SU-DHL-6 (cell line): ENCODE measurements around the gene INO80C.

ENCODE experiments used
- H2AFZ ChIP-seq: fragments of 200-600 bp; sonication (generic); 2 replicates; pipeline ENCODE4 v1.6.1; 2014; ENCODE audit warnings: low read depth, mild to moderate bottlenecking, moderate library complexity, mixed read lengths, antibody characterized with exemption, low read length; ENCODE audit not compliant: severe bottlenecking
- H3F3A ChIP-seq: fragments of 200-600 bp; shearing (Covaris generic); 2 replicates; pipeline ENCODE4 v1.6.0; 2016; ENCODE audit warnings: antibody characterized with exemption, mild to moderate bottlenecking; ENCODE audit not compliant: insufficient read depth
- H3K27ac ChIP-seq: fragments of 200-600 bp; sonication (generic); 2 replicates; pipeline ENCODE4 v1.5.1; 2016; ENCODE audit warnings: low read depth, mild to moderate bottlenecking, low read length, moderate library complexity, mixed read lengths
- H3K27me3 ChIP-seq: fragments of 200-600 bp; sonication (generic), shearing (Covaris generic); 2 replicates; pipeline ENCODE4 v1.6.0; 2014; ENCODE audit warnings: mild to moderate bottlenecking, low read length
- H3K36me3 ChIP-seq: fragments of 200-600 bp; sonication (generic); 2 replicates; pipeline ENCODE4 v1.6.1; 2014; ENCODE audit warnings: mild to moderate bottlenecking, low read length, mixed read lengths
- H3K4me2 ChIP-seq: fragments of 300-600, 200-600 bp; shearing (Covaris generic), sonication (generic); 2 replicates; pipeline ENCODE4 v1.6.0; 2014; ENCODE audit warnings: low read length, low read depth, mild to moderate bottlenecking; ENCODE audit not compliant: poor library complexity, severe bottlenecking
- H3K4me3 ChIP-seq: fragments of 200-600 bp; sonication (generic); 2 replicates; pipeline ENCODE4 v1.5.1; 2014; ENCODE audit warnings: antibody characterized with exemption, low read length, mild to moderate bottlenecking, mixed read lengths; ENCODE audit not compliant: insufficient read depth, poor library complexity, severe bottlenecking
- H3K79me2 ChIP-seq: fragments of 200-600 bp; sonication (generic); 2 replicates; pipeline ENCODE4 v1.6.1; 2014; ENCODE audit warnings: mild to moderate bottlenecking, low read length, moderate library complexity; ENCODE audit not compliant: insufficient read depth
- H3K9ac ChIP-seq: fragments of 200-600 bp; sonication (generic); 2 replicates; pipeline ENCODE4 v1.7.0; 2014; ENCODE audit warnings: mild to moderate bottlenecking, low read length
- H3K9me2 ChIP-seq: fragments of 200-600 bp; sonication (generic); replicated peaks from 2 replicates; pipeline ENCODE4 v1.6.1; 2014; ENCODE audit warnings: low read length; ENCODE audit not compliant: insufficient read depth
- H3K9me3 ChIP-seq: fragments of 200-600 bp; sonication (generic); 2 replicates; pipeline ENCODE4 v1.6.1; 2014; ENCODE audit warnings: low read length, mixed read lengths; ENCODE audit not compliant: insufficient read depth
- H4K20me1 ChIP-seq: fragments of 200-600 bp; sonication (generic); 2 replicates; pipeline ENCODE4 v1.6.1; 2014; ENCODE audit warnings: low read depth, mild to moderate bottlenecking, antibody characterized with exemption, low read length, moderate library complexity, mixed read lengths
- EZH2phosphoT487 ChIP-seq: fragments of 200-600 bp; sonication (generic), shearing (Covaris generic); conservative IDR thresholded peaks from 2 replicates; pipeline ENCODE4 v1.6.1; 2018; ENCODE audit warnings: mild to moderate bottlenecking, antibody characterized with exemption, low read length, moderate library complexity, mixed read lengths
- TF ChIP-seq, protein P1 (sequence below): fragments of 200-600 bp; sonication (generic); IDR thresholded peaks from one replicate; pipeline ENCODE4 v1.5.1; 2017; ENCODE audit warnings: antibody characterized with exemption, mild to moderate bottlenecking, low read length, moderate library complexity; ENCODE audit not compliant: insufficient read depth, poor library complexity, severe bottlenecking

Gene INO80C

DNA sequence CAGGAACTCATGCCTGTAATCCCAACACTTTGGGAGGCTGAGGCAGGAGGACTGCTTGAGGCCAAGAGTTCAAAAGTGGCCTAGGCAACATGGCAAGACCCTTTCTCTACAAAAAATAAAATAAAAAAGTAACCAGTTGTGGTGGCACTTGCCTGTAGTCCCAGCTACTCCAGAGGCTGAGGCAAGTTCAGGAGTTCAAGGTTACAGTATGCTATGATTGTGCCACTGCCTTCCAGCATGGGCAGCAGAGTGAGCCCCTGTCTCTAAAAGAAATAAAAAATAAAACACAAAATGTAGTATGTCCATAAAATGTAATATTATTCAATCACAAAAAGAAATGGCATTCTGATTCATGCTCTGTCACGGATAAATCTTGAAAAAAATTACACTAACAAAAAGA is 11.9 kb downstream of the INO80C start:
- Histone ChIP-seq H4K20me1 (no peaks in the 10 kb centered on the region), H3K27ac (no peak overlapping the region), H3K27me3 (no peaks in the 10 kb centered on the region), H3K9me3 (no peaks in the 10 kb centered on the region), H3K36me3 (no peaks in the 10 kb centered on the region), H3K4me2 (no peak overlapping the region), H3K9me2 (no peaks in the 10 kb centered on the region), H3F3A (no peaks in the 10 kb centered on the region), H3K79me2 (peaks cover 40% of the 10 kb centered on the region), H3K9ac (no peak overlapping the region), H3K4me3 (no peak overlapping the region), H2AFZ (no peak overlapping the region)
- no peak for TF ChIP-seq EZH2phosphoT487
- TF ChIP-seq, protein P1, sequence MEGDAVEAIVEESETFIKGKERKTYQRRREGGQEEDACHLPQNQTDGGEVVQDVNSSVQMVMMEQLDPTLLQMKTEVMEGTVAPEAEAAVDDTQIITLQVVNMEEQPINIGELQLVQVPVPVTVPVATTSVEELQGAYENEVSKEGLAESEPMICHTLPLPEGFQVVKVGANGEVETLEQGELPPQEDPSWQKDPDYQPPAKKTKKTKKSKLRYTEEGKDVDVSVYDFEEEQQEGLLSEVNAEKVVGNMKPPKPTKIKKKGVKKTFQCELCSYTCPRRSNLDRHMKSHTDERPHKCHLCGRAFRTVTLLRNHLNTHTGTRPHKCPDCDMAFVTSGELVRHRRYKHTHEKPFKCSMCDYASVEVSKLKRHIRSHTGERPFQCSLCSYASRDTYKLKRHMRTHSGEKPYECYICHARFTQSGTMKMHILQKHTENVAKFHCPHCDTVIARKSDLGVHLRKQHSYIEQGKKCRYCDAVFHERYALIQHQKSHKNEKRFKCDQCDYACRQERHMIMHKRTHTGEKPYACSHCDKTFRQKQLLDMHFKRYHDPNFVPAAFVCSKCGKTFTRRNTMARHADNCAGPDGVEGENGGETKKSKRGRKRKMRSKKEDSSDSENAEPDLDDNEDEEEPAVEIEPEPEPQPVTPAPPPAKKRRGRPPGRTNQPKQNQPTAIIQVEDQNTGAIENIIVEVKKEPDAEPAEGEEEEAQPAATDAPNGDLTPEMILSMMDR = no peak

GRCh38 chr18:35484034-35484433 is 13.7 kb downstream of the INO80C start:
- H4K20me1 ChIP-seq = no peaks in the 10 kb centered on the region
- no peak overlapping the region for H2AFZ ChIP-seq
- TF ChIP-seq, protein P1 = no peak
- TF ChIP-seq EZH2phosphoT487 = no peak
- no peaks in the 10 kb centered on the region for H3F3A ChIP-seq
- H3K36me3 ChIP-seq = no peaks in the 10 kb centered on the region
- H3K4me2 ChIP-seq = no peak overlapping the region
- no peaks in the 10 kb centered on the region for H3K27me3 ChIP-seq
- H3K9ac ChIP-seq = no peak overlapping the region
- H3K9me3 ChIP-seq = no peaks in the 10 kb centered on the region
- H3K4me3 ChIP-seq = no peak overlapping the region
- peaks cover 26% of the 10 kb centered on the region; the same call in 1 of the 2 replicates for H3K79me2 ChIP-seq
- no peaks in the 10 kb centered on the region for H3K9me2 ChIP-seq
- H3K27ac ChIP-seq = no peak overlapping the region

DNA sequence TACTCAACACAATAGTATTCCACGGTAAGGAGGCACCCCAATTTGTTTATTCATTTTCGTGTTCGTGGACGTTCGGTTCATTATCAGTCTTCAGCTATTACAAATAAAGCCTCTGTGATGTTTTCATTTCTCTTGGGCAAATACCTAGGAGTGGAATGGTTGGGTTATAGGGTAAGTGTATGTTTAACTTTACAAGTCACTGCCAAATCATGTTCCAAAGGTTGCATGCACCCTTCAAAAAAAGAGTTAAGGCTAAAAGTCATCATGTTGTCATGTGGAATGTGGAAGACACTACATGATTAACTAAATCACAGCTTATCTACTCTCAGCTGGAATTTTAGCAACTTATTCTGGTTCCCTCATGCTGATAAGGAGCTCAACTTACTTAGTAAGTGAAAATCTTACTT is 15.8 kb downstream of the INO80C start:
- no peaks in the 10 kb centered on the region for H3K36me3 ChIP-seq
- H3K9ac ChIP-seq = no peak overlapping the region
- no peaks in the 10 kb centered on the region for H3K9me3 ChIP-seq
- H3F3A ChIP-seq = no peaks in the 10 kb centered on the region
- TF ChIP-seq, protein P1 = no peak
- no peak for TF ChIP-seq EZH2phosphoT487
- no peak overlapping the region for H3K4me2 ChIP-seq
- H3K4me3 ChIP-seq = no peak overlapping the region
- H2AFZ ChIP-seq = no peak overlapping the region
- peaks cover 26% of the 10 kb centered on the region; the same call in 1 of the 2 replicates for H3K79me2 ChIP-seq
- H4K20me1 ChIP-seq = no peaks in the 10 kb centered on the region
- no peak overlapping the region for H3K27ac ChIP-seq
- no peaks in the 10 kb centered on the region for H3K9me2 ChIP-seq
- H3K27me3 ChIP-seq = no peaks in the 10 kb centered on the region
